Common myeloid progenitor, CD34-positive (primary cell): ENCODE results near the gene PRSS38.

ENCODE experiments used
- CTCF ChIA-PET: fragments of 350-600 bp; sonication (Branson Sonifier 250); formaldehyde crosslinking; loops from one replicate; lab custom pipeline; 2021; ENCODE audit warnings: antibody characterized with exemption; lab: Charles Lee
- POLR2A ChIA-PET: fragments of 350-600 bp; sonication (Branson Sonifier 250); formaldehyde crosslinking; loops from one replicate; lab custom pipeline; 2021; ENCODE audit warnings: antibody characterized with exemption; lab: Charles Lee
- DNase-seq, 3 donors: peaks; one replicate each; pipeline versions ENCODE4 v3.0.0 to v3.0.0-alpha.2; 2013
- H3K27ac ChIP-seq, 2 experiments: 1 replicate in 1 of 2; 2 replicates in 1 of 2; pipeline ENCODE4 v1.7.0; 2013; ENCODE audit warnings: inconsistent platforms in 2 of 2, low read length in 2 of 2, mild to moderate bottlenecking in 2 of 2, low read depth in 1 of 2, moderate library complexity in 1 of 2; ENCODE audit not compliant: severe bottlenecking in 2 of 2, insufficient read depth in 1 of 2, poor library complexity in 1 of 2
- H3K27me3 ChIP-seq, 5 experiments: replicated peaks in 2 of 5; 1 replicate in 3 of 5; 2 replicates in 2 of 5; pipeline versions ENCODE4 v1.6.1 to v1.7.0; 2013; ENCODE audit warnings: low read length in 4 of 5, mild to moderate bottlenecking in 2 of 5, moderate library complexity in 2 of 5, inconsistent platforms in 1 of 5; ENCODE audit not compliant: insufficient read depth in 5 of 5, control insufficient read depth in 4 of 5
- H3K36me3 ChIP-seq, 4 experiments: 1 replicate in 2 of 4; 2 replicates in 2 of 4; pipeline versions ENCODE4 v1.6.1 to v1.7.0; 2013; ENCODE audit warnings: low read length in 3 of 4, control low read depth in 1 of 4, mild to moderate bottlenecking in 1 of 4; ENCODE audit not compliant: control insufficient read depth in 4 of 4, insufficient read depth in 4 of 4
- H3K4me1 ChIP-seq, 4 experiments: 1 replicate in 3 of 4; 2 replicates in 1 of 4; pipeline versions ENCODE4 v1.6.1 to v1.7.1; 2013; ENCODE audit warnings: low read length in 3 of 4, mild to moderate bottlenecking in 3 of 4, control low read depth in 1 of 4, inconsistent platforms in 1 of 4, moderate library complexity in 1 of 4; ENCODE audit not compliant: control insufficient read depth in 4 of 4, insufficient read depth in 4 of 4; ENCODE audit errors: control extremely low read depth in 1 of 4
- H3K4me3 ChIP-seq, 7 experiments: 1 replicate in 4 of 7; 2 replicates in 3 of 7; pipeline versions ENCODE4 v1.5.1 to v1.7.0; 2013; ENCODE audit warnings: mild to moderate bottlenecking in 7 of 7, low read length in 6 of 7, moderate library complexity in 6 of 7, inconsistent platforms in 2 of 7, low read depth in 2 of 7, control low read depth in 1 of 7; ENCODE audit not compliant: insufficient read depth in 4 of 7, control insufficient read depth in 1 of 7; ENCODE audit errors: extremely low read depth in 1 of 7
- H3K9me3 ChIP-seq, 5 experiments: 1 replicate in 4 of 5; 2 replicates in 1 of 5; pipeline versions ENCODE4 v1.6.1 to v1.7.1; 2013; ENCODE audit warnings: low read length in 4 of 5, mild to moderate bottlenecking in 2 of 5, inconsistent platforms in 1 of 5, low read depth in 1 of 5, moderate library complexity in 1 of 5; ENCODE audit not compliant: control insufficient read depth in 4 of 5, insufficient read depth in 2 of 5; ENCODE audit errors: control extremely low read depth in 1 of 5
- WGBS: methylation state at CpG from one replicate; pipeline ENCODE4 v1.1.5; 2013; ENCODE audit not compliant: insufficient coverage; 5-methylcytosine and 5-hydroxymethylcytosine counted together

PRSS38 gene

GRCh38 chr1:227778401-227778947 is 37.0 kb upstream of the PRSS38 start:
- peaks cover 7 to 30% (median 18%) of the 10 kb centered on the region in 4 experiments for H3K36me3 ChIP-seq

DNA sequence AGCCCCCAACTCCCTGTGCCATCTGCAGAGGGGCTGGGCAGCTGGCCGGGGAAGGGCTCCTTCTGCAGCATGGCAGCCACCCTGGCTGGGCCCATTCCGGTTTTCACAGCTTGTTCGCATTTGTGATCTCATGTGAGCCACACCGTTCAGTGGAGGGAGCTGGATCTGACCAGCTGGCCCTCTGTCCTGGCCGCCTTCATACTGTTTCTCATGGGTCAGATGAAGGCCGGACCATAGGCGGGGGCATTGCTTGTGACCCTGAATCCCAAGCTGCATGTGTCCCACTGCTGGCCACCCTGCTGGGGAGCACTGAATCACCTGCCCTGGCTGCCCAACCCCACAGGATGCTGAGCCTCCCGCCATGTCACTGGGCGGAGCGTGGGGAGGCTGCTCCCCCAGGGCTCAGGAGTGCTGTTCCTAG is 36.4 kb upstream of the PRSS38 start:
- ChIA-PET CTCF (interaction anchor here (0.6 kb wide), 1 partner anchor 152 kb away, joined by 4 read pairs; no protein-coding TSS in a partner anchor), POLR2A (no interaction called here)
- no peak overlapping the region for H3K27ac ChIP-seq
- no peak overlapping the region for H3K4me3 ChIP-seq
- no peaks in the 10 kb centered on the region for H3K4me1 ChIP-seq
- no peak for DNase-seq
- H3K27me3 ChIP-seq, result no peaks in the 10 kb centered on the region
- H3K36me3 ChIP-seq, result peaks cover 7 to 30% (median 16%) of the 10 kb centered on the region in 4 experiments
- no peaks in the 10 kb centered on the region for H3K9me3 ChIP-seq
- 99% methylated on average over 10 of the region's 10 CpGs for WGBS

More at GRCh38 chr1:227778401-227778947, 37.0 kb upstream of the PRSS38 start:
- DNase-seq, result no peak
- POLR2A ChIA-PET, result no interaction called here
- H3K9me3 ChIP-seq, result no peaks in the 10 kb centered on the region
- no peak overlapping the region for H3K4me3 ChIP-seq
- H3K27me3 ChIP-seq, result no peaks in the 10 kb centered on the region
- H3K4me1 ChIP-seq, result no peaks in the 10 kb centered on the region
- CTCF ChIA-PET, result interaction anchor here (0.6 kb wide), 1 partner anchor 153 kb away, joined by 4 read pairs; no protein-coding TSS in a partner anchor
- H3K27ac ChIP-seq, result no peak overlapping the region
- WGBS, result 93% methylated on average over 8 of the region's 8 CpGs

- H3K9me3 ChIP-seq, result no peaks in the 10 kb centered on the region
- DNase-seq, result no peak
- WGBS, result 93% methylated on average over 5 of the region's 7 CpGs
- no peak overlapping the region for H3K4me3 ChIP-seq
- no peak overlapping the region for H3K27ac ChIP-seq
- H3K27me3 ChIP-seq, result no peaks in the 10 kb centered on the region
- H3K36me3 ChIP-seq, result peaks cover 7 to 30% (median 13%) of the 10 kb centered on the region in 4 experiments
- H3K4me1 ChIP-seq, result no peaks in the 10 kb centered on the region
- POLR2A ChIA-PET, result no interaction called here
- CTCF ChIA-PET, result no interaction called here
Measured at GRCh38 chr1:227779685-227780084, 35.8 kb upstream of the PRSS38 start.

GRCh38 chr1:227780101-227781044 is 35.1 kb upstream of the PRSS38 start:
- H3K4me3 ChIP-seq, result no peak overlapping the region
- no peak for DNase-seq
- POLR2A ChIA-PET, result no interaction called here

DNA sequence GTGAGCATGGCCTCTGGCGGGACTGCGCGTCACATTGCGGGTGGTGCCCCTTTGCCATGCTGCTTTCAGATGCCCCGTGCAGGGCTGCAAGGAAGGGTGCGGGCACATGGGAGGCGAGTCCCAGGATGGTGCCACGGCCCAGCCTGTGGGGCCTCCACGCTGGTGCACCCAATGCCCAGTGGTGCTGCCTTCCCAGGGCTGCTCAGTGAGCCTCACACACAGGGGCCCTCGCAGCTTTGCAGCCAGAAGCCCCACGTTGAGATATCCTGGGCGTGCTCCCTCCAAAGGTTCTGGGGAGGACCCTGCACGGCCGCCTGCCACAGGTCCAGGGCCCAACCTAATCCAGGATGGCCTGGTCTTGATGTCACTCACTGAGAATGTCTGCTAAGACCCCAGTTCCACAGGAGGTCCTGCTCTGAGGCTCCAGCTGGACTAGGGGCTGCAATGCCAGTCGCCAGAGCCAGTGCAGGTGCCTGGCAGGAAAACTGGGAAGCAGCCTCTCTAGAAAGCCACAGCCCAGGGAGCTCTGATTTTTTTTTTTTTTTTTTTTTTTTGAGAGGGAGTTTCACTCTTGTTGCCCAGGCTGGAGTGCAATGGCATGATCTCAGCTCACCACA is 34.1 kb upstream of the PRSS38 start:
- DNase-seq, result no peak
- H3K4me1 ChIP-seq, result peaks cover 0 to 4% (median under 1%) of the 10 kb centered on the region in 4 experiments
- no peaks in the 10 kb centered on the region for H3K9me3 ChIP-seq
- H3K27me3 ChIP-seq, result peaks cover 0 to 11% (median 7%) of the 10 kb centered on the region in 5 experiments
- ChIA-PET CTCF (interaction anchor here (1.1 kb wide), 1 partner anchor 18 kb away, joined by 3 read pairs; no protein-coding TSS in a partner anchor), POLR2A (no interaction called here)
- peaks cover 3 to 19% (median 6%) of the 10 kb centered on the region in 4 experiments for H3K36me3 ChIP-seq
- 98% methylated on average over 14 of the region's 15 CpGs for WGBS
- H3K4me3 ChIP-seq, result no peak overlapping the region
- H3K27ac ChIP-seq, result no peak overlapping the region

More at GRCh38 chr1:227780101-227781044, 35.1 kb upstream of the PRSS38 start:
- Histone ChIP-seq H3K27ac (no peak overlapping the region), H3K4me1 (no peaks in the 10 kb centered on the region), H3K36me3 (peaks cover 7 to 29% (median 13%) of the 10 kb centered on the region in 4 experiments), H3K9me3 (no peaks in the 10 kb centered on the region), H3K27me3 (peaks cover 0 to under 1% (median 0%) of the 10 kb centered on the region in 5 experiments)
- 94% methylated on average over 13 of the region's 23 CpGs for WGBS
- CTCF ChIA-PET, result interaction anchor here (1.1 kb wide), 1 partner anchor 17 kb away, joined by 3 read pairs; no protein-coding TSS in a partner anchor

- 100% methylated on average over 2 of the region's 4 CpGs for WGBS
- POLR2A ChIA-PET, result no interaction called here
- no peaks in the 10 kb centered on the region for H3K9me3 ChIP-seq
Measured at GRCh38 chr1:227782226-227782625, 33.2 kb upstream of the PRSS38 start.

More at GRCh38 chr1:227782226-227782625, 33.2 kb upstream of the PRSS38 start:
- CTCF ChIA-PET, result no interaction called here
- H3K27me3 ChIP-seq, result peaks cover 0 to 19% (median 14%) of the 10 kb centered on the region in 5 experiments
- H3K36me3 ChIP-seq, result peaks cover 0 to 17% (median 2%) of the 10 kb centered on the region in 4 experiments
- no peak for DNase-seq
- no peak overlapping the region for H3K27ac ChIP-seq
- H3K4me1 ChIP-seq, result peaks cover 0 to 12% (median 6%) of the 10 kb centered on the region in 4 experiments
- H3K4me3 ChIP-seq, result no peak overlapping the region
